GM21528 (cell line): ENCODE results near the gene CACNA1C.
A peak's percentile ranks its signal among the peaks of the same experiment; 100 is the strongest.
"Not testable (repeated sequence)": the region's sequence is repeated elsewhere in the genome, so short reads cannot be mapped to it uniquely, and the experiment has no call there.

Experiments
- ATAC-seq: cut with Tn5 transposase; IDR thresholded peaks from one replicate; pipeline ENCODE4 v1.9.1; 2021; ENCODE audit warnings: mild to moderate bottlenecking, moderate library complexity; ENCODE audit not compliant: unreplicated experiment, low FRiP score

The CACNA1C gene

DNA sequence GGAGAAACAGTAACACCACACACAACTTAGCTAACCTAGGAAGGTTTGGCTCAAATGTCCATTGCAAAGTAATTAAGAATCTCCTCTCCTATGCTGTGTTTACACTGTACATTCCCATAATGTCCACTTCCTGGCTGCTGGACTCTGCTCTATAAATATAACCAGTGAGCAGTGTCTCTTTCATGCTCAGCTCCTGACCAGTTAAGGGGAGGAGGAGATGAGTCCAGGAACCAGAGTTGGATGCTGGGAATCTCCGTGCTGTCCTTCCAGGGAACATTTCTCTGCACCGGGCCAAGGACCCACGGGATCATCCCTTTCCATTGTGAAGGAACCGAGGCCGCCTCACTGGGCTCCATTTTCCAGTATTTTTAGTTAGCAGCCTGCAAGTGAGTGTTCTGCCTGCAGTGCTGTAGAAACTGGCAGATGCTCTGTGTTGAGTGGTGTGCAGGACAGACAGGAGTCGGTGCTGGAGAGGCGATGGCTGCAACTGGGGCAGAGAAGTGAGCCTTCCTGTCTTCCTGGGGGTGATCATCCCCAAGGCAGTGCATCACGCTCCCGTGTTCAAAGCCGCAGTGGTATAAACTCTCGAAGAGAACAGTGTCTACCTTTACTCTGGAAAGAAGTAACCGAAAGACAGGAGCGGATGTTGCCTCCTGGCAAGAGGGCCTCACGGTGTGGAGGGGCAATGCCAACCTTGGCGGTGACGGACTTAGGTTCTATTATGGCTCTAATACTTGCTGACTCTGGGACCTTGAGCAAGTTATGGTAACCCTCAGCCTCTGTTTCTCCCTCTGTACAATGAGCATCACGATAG is 195.5 kb downstream of the CACNA1C start:
- no peak for ATAC-seq

DNA sequence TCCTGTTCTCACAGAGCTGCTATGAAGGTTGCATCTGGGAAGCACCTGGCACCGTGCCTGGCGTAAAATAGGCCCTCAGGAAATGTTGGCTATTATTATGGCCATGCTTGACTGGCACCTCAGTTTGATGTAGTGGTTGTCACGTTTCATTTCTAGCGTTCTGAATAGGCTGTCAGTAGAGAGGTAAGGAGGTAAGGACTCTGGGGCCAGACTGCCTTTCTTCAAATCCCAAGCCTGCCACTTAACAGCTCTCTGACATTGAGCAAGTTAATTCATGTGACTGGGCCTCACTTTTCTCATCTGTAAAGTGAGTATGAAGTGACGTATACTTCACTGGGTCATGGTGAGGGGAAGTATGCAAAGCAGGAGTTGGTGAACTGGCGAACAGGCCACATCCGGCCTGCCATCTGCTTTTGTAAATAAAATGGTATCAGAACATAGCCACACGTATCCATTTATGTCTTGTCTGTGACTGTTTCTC is 196.2 kb downstream of the CACNA1C start:
- peak; percentile 84 for ATAC-seq

DNA sequence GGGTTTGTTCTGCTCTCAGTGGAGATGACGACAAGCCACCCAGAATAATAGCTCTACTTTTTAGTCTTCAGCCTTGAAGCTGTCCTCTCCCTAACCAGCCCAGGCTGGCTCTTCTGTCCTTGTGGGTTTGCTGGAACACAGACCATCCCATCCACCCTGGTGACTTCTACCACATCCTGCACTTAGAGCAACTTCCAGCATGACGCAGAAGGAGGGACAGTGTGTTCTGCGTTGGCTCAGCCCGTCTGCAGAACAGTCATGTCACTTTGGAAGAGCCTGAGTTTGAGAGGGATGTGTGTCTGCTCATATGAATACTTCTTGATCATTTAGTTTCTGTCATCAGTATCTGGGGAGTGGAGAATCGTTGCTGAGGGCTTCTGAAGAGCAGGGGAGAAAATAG is 198.0 kb downstream of the CACNA1C start:
- no peak for ATAC-seq

DNA sequence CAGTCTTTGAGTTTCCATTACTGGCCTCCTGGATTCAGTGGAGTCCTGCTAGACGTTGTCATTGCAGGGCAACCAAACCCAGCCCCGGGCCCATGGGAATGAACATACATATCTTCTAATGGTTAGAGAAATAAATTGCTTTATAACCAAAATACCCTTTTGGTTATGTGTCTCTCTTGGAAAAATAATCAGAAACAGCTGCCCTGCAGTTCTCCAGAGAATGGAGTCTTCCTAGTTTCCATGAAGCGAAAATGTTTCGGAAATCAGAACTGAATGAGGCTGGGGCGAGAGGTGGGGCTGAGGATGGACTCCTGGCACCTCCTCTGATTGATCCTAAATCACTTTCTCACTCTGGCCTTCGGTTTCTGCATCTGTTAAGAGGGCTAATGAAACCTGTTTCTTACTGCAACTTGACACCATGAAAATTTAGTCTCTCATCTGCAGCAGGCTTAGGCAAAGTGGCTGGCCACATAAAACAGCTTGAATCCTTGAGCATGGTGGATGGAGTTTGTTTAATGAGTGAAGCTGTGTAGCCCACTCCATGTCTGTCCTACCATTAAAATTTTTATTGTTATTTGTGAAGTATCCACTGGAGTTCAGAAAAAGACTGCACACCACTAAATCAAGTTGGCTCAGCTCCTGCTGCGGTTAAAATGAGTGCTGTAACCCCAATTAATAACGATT is 198.9 kb downstream of the CACNA1C start:
- ATAC-seq, result no peak

DNA sequence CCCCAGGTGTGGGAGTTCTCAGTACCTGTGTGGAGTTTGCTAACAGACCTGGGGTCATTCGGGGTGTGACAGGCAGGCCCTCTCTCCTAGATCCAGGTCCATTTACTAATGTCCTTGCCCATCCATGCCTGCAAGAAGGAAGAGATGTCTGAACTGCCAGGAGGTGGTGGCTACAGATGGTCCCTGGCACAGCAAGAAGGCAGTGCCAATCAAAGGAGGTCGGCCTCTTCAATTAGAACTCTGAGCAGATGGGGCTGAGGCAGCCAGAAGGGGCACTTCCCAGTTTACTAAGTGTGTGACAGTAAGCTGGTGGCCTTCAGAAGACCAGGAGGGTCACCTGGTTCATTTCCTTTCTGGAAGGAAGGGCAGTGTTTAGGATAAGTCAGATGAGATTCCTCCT is 202.5 kb downstream of the CACNA1C start:
- no peak for ATAC-seq

DNA sequence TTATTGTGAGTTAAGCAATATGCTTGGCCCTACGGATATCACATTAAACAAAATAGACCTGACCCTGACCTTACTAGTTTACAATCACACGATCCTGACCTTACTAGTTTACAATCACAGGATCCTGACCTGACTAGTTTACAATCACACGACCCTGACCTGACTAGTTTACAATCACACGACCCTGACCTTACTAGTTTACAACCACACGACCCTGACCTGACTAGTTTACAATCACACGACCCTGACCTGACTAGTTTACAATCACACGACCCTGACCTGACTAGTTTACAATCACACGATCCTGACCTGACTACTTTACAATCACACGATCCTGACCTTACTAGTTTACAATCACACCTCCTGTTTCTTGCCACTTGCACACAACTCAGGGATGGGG is 202.9 kb downstream of the CACNA1C start:
- ATAC-seq, result not testable (repeated sequence)

DNA sequence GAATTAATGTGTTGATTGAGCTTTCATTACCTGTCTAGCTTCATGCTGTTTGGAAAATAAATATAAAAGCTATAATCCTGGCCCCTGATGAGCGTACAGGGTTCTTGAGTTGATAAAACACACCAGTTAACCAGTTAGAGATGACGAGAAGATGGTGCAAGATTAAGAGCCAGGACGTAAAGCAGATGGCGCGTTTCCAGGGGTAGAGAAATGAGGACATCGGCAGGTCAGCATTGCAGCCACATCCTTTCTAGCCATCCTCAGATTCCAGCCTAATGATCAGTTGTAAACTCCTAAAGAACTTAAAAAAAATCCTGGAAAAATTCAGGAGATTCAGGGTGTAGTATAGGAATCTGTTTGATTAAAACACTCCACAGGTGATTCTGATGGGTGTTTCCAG is 203.7 kb downstream of the CACNA1C start:
- ATAC-seq, result no peak

DNA sequence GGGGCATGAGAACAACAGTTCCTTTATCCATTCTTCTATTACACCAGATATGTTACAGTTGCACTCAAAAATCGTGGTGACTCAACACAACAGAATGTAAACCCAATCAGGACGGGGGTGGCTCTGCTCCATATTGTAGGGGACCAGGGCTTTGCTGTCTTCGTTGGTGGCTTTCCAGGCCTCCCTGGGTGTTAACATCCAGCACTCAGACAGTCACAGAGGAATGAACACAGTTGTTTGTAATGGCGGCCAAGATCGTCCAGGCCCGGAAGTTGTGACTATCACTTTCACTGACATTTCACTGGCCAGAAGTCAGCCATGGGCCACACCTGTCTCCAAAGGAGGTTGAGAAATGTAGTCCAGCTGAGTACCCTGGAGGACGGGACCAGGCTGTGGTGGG is 204.1 kb downstream of the CACNA1C start:
- no peak for ATAC-seq

DNA sequence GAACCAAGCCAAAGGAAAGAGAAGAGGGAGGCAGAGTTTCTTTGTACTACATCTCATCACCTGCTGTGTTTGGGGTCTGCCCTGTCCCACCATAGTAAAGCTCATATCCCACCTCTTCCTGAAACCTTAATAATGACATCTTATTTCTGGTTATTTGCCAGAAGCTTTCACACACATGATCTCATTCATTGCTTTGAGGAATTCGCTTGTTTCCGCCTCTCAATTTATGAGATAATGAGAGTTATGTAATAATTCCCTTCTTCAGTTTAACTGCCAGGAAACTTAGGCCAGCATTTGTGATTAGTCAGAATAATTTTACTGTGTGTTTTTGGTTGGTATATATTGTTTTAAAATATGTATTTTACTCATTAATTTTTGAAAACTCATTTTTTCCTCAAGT is 205.2 kb downstream of the CACNA1C start:
- ATAC-seq, result no peak

DNA sequence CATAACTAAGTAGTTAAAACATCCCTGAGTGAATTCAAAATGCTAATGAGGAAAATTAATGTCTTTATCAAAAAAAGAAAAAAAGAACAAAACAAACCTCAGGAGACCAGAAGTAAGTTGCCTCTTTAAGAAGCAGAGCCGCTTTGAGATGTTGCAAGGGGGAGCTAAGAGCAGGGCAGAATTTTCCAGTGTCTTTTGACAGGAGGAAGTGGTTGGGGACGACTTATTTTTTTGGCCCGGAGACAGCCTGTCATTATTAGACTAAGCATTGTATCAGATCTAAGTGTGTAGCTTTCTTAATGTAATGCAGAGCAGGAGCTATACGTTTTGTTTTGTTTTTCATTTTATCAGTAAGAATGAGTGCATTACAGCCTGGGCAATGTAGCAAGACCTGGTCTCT is 206.6 kb downstream of the CACNA1C start:
- no peak for ATAC-seq

DNA sequence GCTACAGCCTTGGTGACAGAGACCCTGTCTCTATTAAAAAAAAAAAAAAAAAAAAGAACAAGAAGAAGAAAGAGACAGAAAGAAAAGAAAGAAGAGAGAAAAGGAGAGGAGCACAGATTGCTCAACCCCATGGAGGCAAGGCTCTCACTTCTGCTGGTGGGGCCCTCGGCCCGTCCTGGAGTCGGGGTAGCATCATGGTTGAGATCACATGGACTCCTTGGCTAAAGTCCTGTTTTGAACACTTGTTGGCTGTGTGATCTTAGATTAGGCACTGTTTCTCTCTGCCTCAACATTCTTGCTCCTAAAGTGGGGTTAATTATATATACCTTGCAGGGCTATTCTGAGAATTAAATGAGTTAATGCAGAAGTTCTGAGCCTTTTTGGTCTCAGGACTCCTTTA is 207.7 kb downstream of the CACNA1C start:
- no peak for ATAC-seq

DNA sequence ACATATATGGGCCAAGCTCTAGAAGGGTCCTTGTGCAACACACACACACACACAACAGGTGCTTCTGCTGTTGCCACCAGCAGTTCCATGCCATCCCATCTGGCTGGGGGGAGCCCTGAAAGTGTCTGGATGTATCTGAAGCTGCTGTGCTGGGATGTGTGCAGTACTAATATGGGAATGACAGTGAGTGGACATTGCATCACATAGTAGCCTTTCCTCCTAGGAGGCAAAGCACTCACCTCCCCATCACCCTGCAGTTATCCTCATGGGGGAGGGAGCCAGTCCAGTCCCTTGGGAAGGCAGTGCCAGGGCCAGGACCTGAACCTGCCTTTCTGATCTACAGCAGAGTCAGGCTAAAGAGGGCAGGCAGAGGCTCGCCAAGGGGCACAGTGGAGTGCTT is 208.9 kb downstream of the CACNA1C start:
- no peak for ATAC-seq

DNA sequence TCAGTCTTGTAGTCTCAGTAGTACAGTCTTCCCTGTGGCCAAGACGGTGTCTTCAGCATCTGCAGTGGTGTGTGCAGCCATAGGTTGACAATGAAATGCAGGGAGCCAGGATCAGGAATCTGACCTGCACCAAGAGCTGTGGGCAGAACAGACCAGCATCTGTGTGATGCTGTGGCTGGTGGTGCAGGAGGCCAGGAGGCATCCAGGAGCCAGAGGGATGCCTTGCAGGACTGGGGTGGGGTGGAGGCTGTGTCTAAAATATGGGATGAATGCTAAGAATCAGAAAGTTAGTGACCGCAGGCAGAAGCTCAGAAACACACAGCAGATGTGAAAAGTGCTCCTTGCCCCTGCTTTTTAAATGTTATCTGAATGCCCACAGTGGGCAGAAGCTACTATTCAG is 209.7 kb downstream of the CACNA1C start:
- ATAC-seq, result no peak

DNA sequence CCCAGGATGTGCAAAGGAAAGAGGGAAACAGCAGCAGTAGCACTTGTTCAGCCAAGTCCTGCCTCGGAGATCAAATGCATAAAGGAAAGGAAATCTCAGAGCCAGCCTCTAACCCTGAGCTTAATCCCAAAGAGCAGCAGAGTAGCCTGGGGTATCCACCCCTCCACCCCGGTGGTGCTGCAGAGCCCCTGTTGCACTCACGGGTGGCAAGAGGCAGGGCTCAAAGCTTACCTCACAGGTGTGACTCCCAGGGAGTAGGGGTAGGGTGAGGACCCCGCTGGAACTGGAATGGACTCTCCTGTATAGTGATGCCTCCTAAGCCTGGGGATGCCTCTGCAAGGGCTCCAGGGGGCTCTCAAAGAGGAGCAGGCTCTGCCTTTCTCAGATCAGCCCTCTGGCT is 211.1 kb downstream of the CACNA1C start:
- ATAC-seq, result no peak

DNA sequence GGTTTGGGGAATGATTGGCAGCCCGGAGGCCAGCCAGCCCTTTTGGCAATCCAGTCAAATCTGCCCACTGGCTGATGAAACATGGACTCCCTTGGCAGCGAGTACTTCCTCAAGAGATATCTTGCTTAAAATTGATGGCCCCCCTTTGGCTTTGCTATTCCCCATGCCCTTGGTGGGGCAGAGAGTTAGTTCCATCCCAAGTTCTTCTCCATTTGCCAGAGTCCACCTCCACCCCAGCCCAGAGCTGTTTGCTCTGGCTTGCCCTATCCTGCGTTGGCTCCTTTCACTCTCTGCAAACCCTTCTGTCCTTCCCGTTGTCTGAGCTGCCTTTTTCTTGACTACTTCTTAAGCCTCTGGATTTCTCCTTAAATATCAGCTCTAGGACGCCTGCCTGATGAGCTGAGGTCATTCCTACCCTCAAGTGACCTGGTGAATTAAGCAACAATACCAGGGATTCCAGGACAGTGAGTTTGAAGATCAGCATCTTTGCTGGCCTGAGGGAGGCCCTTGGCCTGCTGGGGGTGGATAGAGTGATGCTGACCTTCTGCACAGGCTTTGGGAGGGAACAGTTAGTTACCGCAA is 212.0 kb downstream of the CACNA1C start:
- ATAC-seq, result no peak

DNA sequence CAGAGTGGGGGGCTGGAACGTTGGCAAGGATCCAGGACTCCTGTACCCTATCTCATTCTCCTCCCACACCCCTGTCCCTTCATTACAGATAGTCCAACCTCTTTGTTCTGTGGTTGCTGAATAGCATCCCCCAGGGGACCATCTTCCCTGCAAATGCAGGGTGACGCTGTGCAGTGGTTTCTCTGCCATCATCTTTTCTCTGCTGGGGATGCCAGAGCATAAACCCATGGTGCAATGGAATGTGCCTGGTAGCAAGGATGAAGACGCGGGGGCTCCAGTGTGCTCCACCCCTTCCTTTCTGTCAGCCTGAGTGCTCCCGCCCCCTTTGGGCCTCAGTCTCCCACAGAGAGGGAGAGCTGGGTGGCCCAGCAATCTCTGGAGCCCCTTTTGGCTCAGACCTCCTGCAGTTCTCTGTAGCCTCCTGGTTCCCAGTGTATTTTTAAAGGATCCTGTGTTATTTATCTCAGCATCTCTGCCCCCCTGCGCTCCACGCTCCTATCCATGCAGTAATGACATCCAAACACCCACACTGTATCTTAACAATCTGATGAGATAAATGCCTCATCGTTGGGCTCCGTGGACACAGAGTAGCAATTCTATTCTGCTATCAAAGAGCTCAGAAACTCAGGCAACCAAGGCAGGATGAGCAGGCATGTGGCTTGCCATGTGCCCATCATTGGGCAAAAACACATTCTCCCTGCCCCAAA is 212.8 kb downstream of the CACNA1C start:
- no peak for ATAC-seq

DNA sequence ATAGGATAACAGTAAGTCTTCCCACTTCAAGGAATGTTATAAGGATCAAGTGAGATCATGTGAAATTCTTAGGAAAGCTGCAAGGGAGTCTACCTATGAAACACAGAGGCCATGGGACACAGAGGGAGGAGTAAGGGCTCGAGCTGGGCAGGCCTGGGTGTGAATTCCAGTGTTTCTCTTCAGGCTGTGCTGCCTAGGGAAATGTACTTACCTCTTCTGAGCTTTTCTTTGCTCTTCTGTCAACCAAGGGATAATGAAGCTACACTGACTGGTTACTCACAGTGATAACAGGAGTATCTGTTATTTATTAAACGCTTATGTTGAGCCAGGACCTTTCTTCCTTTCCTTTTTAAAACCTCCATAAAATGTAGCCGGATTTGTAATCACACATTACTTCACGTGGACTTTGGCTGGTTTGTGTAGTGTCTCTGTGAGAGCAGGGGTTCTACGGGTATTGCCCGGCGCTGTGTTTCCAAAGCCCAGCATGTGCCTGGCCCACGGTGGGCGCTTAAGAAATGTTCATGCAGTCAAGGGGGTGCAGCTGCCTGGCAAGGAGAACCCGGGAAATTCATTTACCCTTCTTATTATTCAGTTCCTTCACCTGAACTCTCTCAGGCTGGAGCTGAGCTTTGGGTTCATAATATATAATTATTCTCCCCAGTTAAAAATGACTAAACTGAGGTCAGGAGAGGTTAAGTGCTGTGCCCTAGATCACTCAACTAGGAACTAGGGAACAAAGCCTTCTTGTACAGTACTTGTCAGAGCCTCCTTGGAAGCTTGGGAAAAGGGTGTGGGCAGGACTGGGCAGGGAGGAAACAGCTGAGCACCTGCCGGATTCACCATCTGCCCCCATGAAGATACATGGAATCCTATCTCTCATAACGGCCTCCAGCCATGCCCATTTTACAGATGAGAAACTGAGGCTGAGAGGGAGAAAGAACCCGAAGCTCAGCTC is 214.2 kb downstream of the CACNA1C start:
- no peak for ATAC-seq

DNA sequence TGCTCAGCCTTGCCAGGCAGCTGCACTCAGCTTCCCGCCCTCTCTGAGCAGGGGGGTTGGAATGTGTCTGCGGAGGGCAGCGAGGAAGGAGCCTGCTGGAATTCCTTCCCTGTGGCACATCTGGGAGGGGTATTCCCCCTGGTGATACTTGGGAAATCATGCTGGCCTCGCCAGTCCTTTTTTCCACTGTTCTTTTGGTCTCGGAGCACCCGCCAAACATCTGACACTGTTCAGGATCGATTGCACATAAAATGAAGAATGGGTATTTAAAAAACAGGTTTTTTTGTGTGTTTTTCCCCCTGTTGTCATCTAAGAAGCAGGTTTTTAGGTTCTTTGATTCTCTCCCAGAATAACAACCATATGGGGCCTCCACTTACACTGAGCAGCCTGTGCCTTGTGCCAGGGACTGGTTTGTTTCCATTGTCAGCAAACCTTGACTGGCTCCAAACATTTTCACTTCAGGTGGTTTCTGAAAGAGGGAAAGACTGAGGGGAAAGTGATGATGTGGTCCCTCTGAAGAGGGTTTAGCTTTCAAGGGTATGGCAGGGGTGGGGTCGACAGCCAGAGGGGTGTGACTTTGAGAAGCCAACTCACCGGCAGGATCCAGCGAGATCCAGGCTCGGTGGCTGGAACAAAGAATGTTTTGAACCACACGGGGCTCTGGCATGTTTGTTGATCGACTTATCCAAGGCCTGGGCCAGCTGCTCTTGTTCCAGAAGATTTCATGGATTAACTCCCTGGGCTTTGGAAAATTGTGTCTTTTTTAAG is 215.1 kb downstream of the CACNA1C start:
- ATAC-seq, result no peak
